IPS-18c (cell line): ENCODE data around the gene CRACDL.

Experiments
- H3K4me3 ChIP-seq: 2 replicates; pipeline ENCODE4 v1.7.0; 2013; ENCODE audit warnings: low read depth, mild to moderate bottlenecking, low read length, moderate library complexity; ENCODE audit not compliant: insufficient read depth
- H3K9me3 ChIP-seq: one replicate; pipeline ENCODE4 v1.6.1; 2013; ENCODE audit warnings: mild to moderate bottlenecking, low read length, moderate library complexity; ENCODE audit not compliant: control insufficient read depth, insufficient read depth

CRACDL gene

DNA sequence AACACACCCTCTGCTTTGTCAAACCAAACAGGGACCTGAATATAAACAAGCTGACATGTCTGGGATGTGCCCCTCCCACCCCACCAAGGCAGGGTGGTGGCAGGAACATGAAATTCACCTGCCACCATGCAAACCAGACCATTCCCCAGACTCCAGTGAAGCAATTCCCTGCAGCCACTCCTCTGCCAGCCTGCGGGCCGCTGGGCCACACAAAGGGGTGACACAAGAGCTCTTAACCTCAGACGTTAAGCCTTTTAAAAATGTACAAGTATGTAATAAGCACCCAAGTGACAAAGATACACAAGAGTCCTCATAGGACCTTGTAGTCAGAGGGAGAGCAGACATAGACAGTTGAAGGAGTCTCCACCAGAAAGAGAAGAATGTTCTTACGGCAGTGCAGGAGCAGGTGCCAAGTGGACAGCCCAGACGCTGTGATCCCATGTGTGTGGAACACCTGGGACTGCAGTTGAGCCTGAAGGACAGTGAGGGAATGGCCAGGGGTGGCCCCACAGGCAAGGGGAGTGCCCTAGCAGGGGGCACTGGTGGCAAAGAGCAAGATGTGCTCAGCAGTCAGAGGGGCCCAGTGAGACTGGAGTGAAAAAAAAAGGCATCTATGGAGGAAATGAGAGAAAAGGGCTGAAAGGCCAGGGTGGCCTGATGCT is 36.9 kb downstream of the CRACDL start:
- H3K4me3 ChIP-seq, result no peak overlapping the region
- no peaks in the 10 kb centered on the region for H3K9me3 ChIP-seq

GRCh38 chr2:98898423-98898841 is 37.6 kb downstream of the CRACDL start:
- no peaks in the 10 kb centered on the region for H3K9me3 ChIP-seq

GRCh38 chr2:98897746-98898145 is 38.3 kb downstream of the CRACDL start:
- Histone ChIP-seq H3K4me3 (no peak overlapping the region), H3K9me3 (no peaks in the 10 kb centered on the region)

More at GRCh38 chr2:98898423-98898841, 37.6 kb downstream of the CRACDL start:
- H3K4me3 ChIP-seq, result no peak overlapping the region

- H3K9me3 ChIP-seq, result no peaks in the 10 kb centered on the region
- H3K4me3 ChIP-seq, result no peak overlapping the region
These were observed 39.1 kb downstream of the CRACDL start for GRCh38 chr2:98896944-98897343.

GRCh38 chr2:98896416-98896815 is 39.6 kb downstream of the CRACDL start:
- H3K4me3 ChIP-seq, result no peak overlapping the region
- no peaks in the 10 kb centered on the region for H3K9me3 ChIP-seq

DNA sequence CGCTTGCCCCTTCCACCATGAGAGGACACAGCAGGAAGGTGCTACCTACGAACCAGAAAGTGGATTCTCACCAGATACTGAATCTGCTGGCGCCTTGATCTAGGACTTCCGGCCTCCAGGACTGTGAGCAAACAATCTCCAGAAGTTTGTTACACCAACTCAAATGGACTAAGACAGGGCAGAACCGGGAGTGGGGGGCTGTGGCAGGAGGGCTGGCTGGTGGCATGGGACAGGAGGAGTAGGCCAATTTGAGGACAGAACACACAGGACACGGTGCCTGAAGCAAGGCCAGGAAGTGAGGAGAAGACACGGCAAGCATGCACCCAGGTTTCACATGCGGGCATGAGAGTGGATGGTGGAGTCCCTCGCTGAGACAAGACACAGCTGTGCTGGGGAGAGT is 40.1 kb downstream of the CRACDL start:
- no peak overlapping the region for H3K4me3 ChIP-seq

DNA sequence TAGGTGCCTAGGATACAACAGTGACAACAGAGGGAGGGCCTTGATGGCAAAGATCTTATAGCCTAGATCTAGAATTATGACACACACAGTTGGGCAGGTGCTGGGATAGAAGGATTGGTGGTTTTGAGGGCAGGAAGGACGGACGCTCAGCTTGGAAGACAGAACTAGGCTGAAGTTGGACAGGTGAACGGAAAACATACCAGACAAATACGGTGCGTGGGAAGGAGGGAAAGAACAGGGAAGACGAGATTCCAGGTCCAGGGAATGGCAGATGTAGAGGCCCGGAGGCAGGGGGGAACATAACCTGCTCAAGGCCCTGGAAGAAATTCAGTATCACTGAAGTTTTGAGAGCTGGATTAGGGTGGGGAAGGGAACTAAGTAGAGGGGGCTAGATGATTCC is 40.8 kb downstream of the CRACDL start:
- H3K9me3 ChIP-seq, result no peaks in the 10 kb centered on the region

More for the DNA sequence above, 40.1 kb downstream of the CRACDL start:
- H3K9me3 ChIP-seq, result no peaks in the 10 kb centered on the region

DNA sequence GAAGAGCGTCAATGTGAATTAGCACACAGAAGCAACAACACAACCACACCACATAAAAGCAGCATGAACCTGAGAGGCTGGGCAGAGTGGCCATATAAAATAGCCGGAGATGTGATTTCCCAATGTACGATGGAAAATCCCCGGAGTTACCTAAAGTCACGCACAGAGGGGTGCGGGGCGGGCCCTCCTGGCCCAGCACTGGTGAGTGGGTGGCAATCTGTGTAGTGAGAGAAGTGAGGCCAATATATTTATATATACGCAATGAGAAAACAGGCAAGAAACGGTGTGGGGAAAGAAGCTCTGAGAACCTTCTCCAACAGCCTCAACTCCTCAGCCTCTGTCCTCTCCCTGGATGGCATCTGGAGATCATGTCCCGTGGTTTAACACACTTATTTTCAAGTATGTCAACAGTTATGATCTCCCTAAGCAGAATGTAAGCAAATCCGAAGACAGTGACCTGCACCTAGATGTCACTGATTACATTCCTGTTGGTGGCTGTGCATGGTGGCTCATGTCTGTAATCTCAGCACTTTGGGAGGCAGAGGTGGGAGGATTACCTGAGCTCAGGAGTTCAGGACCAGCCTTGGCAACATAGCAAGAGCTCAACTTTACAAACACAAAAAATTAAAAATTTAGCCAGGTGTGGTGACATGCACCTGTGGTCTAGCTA is 41.6 kb downstream of the CRACDL start:
- H3K9me3 ChIP-seq, result no peaks in the 10 kb centered on the region

More for the DNA sequence above, 40.8 kb downstream of the CRACDL start:
- no peak overlapping the region for H3K4me3 ChIP-seq

DNA sequence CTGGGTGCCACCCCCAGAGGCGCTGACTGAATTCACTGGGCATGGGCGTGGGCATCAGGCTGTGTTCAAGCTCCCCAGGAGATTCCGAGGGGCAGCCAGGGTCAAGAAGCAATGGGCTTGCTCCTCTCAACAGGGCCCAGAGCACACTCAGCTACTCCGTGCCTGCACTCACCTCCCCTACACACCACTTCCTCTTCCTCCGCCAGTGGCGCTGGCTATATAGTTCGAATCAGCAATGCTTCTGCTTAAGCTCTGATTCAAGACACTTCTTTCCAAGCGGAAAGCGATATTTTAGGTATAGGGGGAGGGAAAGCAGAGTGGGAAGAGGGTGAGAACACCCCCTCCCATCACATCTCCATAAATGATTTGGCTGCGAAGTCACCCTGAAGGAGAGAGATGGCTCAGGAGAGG is 42.1 kb downstream of the CRACDL start:
- H3K4me3 ChIP-seq, result peak overlapping the region; percentile 15; the same call in 1 of the 2 replicates
- no peaks in the 10 kb centered on the region for H3K9me3 ChIP-seq

More for the DNA sequence above, 41.6 kb downstream of the CRACDL start:
- H3K4me3 ChIP-seq, result no peak overlapping the region

DNA sequence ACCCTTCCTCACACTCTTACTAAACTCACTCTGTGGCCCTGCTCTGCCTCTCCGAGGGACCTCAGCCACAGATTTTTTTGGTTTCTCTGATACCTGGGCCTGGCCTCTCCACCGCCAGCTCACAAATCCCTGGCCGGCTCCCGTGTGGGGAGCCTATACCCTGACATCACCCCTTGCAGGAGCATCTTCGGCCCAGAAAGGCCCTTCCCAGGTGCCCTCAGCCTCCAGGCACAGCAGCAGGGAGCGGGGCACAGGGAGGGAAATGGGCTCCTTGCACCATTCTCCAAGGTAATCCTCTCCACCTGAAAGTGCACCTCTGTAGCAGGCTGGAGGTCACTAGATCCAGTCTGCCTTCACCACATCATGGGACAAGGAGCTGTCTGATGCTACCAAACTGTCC is 43.2 kb downstream of the CRACDL start:
- Histone ChIP-seq H3K4me3 (no peak overlapping the region), H3K9me3 (no peaks in the 10 kb centered on the region)

GRCh38 chr2:98891591-98891990 is 44.4 kb downstream of the CRACDL start:
- H3K9me3 ChIP-seq, result no peaks in the 10 kb centered on the region
- H3K4me3 ChIP-seq, result no peak overlapping the region

DNA sequence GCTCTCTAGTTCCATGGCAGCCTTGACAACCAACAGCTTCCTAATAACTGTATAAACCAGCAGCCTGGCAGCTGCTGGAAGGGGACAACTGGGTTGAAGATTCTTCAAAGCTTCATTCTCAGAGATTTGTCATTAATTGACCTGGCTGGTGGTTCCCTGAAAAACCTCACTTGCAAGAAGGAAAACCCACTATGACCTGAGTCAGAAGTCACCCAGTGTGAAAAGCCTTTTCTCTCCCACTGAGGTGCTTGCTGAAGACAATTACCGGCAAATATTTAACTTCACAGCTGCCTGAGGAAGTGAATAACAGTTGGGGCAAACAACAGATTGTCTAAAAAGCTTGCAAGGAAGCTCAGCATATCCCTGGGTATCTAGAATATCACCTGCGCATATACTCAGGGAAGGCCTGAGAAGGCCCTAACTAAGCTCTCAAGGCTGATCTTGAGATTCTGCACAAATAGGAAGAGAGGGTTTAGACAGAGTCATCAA is 49.9 kb downstream of the CRACDL start:
- no peaks in the 10 kb centered on the region for H3K9me3 ChIP-seq
- no peak overlapping the region for H3K4me3 ChIP-seq

DNA sequence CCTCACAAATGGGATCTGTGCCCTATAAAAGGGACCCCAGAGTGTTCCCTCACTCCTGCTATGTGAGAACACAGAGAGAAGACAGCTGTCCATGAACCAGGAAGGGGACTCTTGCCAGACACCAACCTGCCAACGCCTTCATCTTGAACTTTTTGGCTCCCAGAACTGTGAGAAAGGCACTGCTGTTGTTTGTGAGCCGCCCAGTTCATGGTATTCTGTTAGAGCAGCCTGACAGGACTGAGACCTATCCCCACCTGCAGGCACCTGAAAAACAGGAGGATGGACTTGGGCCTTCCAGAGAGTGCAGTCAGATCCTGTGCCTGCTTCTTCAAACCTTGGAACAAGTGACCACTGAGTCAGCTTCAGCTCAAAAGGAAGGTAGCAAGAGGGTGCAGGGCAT is 51.4 kb downstream of the CRACDL start:
- H3K4me3 ChIP-seq, result no peak overlapping the region
- H3K9me3 ChIP-seq, result no peaks in the 10 kb centered on the region

GRCh38 chr2:98883780-98884211 is 52.2 kb downstream of the CRACDL start:
- Histone ChIP-seq H3K9me3 (no peaks in the 10 kb centered on the region), H3K4me3 (no peak overlapping the region)

GRCh38 chr2:98882971-98883779 is 52.9 kb downstream of the CRACDL start:
- H3K4me3 ChIP-seq, result no peak overlapping the region

GRCh38 chr2:98882368-98882767 is 53.7 kb downstream of the CRACDL start:
- H3K4me3 ChIP-seq, result no peak overlapping the region

More at GRCh38 chr2:98882971-98883779, 52.9 kb downstream of the CRACDL start:
- H3K9me3 ChIP-seq, result no peaks in the 10 kb centered on the region

GRCh38 chr2:98881153-98881650 is 54.8 kb downstream of the CRACDL start:
- Histone ChIP-seq H3K9me3 (no peaks in the 10 kb centered on the region), H3K4me3 (no peak overlapping the region)

More at GRCh38 chr2:98882368-98882767, 53.7 kb downstream of the CRACDL start:
- no peaks in the 10 kb centered on the region for H3K9me3 ChIP-seq
